ENCODE data around the gene CNR1.

DNA sequence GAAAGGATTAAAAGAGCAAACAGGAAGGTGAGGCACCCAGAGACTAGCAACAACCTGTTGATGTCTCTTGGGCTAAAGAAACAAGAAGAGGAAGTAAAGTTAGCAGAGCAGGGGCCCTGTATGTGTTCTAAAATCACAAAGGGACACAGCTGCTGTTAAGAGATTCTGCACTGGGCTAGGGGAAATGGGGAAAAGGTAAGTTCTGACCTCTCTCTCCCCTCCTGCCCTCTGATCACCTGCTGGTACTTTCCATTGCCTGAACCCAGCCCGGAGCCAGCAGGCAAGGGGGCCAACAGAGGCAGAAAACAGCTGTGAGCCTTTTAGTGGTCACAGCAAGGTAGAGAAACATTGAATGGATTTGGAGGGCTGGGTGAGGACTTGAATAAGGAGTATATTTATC lies 13.5 kb upstream of the CNR1 start:
- TF ChIP-seq, protein P1, sequence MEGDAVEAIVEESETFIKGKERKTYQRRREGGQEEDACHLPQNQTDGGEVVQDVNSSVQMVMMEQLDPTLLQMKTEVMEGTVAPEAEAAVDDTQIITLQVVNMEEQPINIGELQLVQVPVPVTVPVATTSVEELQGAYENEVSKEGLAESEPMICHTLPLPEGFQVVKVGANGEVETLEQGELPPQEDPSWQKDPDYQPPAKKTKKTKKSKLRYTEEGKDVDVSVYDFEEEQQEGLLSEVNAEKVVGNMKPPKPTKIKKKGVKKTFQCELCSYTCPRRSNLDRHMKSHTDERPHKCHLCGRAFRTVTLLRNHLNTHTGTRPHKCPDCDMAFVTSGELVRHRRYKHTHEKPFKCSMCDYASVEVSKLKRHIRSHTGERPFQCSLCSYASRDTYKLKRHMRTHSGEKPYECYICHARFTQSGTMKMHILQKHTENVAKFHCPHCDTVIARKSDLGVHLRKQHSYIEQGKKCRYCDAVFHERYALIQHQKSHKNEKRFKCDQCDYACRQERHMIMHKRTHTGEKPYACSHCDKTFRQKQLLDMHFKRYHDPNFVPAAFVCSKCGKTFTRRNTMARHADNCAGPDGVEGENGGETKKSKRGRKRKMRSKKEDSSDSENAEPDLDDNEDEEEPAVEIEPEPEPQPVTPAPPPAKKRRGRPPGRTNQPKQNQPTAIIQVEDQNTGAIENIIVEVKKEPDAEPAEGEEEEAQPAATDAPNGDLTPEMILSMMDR (IDR thresholded peaks at IDR 0.05) = no peak
- TF ChIP-seq POLR2A (IDR thresholded peaks at IDR 0.05) = no peak
- no peak for TF ChIP-seq POLR2AphosphoS5 (IDR thresholded peaks at IDR 0.05)

All from sigmoid colon (tissue), 4 donors.